Skeletal muscle tissue (tissue), 4 donors: ENCODE data around the gene KNTC1. TPM values are rescaled to one million over a fixed set of nuclear protein-coding genes. Genes with fewer than 3 reads are reported as not detected.
"Not testable (repeated sequence)": the region's sequence is repeated elsewhere in the genome, so short reads cannot be mapped to it uniquely, and the experiment has no call there.

Source experiments
- H3K27ac ChIP-seq: one replicate; pipeline ENCODE4 v1.7.0; 2013; ENCODE audit warnings: mild to moderate bottlenecking, low read depth, low read length, inconsistent platforms
- H3K27me3 ChIP-seq, 3 donors: one replicate each; pipeline ENCODE4 v1.7.0; 2013; ENCODE audit warnings: low read length in 3 of 3; ENCODE audit not compliant: control insufficient read depth in 3 of 3, insufficient read depth in 3 of 3
- H3K36me3 ChIP-seq, 3 donors: one replicate each; pipeline ENCODE4 v1.7.0; 2013; ENCODE audit warnings: low read length in 3 of 3; ENCODE audit not compliant: control insufficient read depth in 3 of 3, insufficient read depth in 3 of 3
- H3K4me1 ChIP-seq, 3 donors: one replicate each; pipeline ENCODE4 v1.7.0; 2013; ENCODE audit warnings: low read length in 3 of 3, mild to moderate bottlenecking in 3 of 3; ENCODE audit not compliant: control insufficient read depth in 3 of 3, insufficient read depth in 3 of 3
- H3K4me3 ChIP-seq, 3 donors: one replicate each; pipeline ENCODE4 v1.7.0; 2013; ENCODE audit warnings: low read length in 3 of 3
- H3K9ac ChIP-seq, 3 donors: one replicate each; pipeline ENCODE4 v1.7.0; 2013; ENCODE audit warnings: low read length in 3 of 3, mild to moderate bottlenecking in 3 of 3, moderate library complexity in 2 of 3, low read depth in 1 of 3
- H3K9me3 ChIP-seq, 3 donors: one replicate each; pipeline ENCODE4 v1.7.0; 2013; ENCODE audit warnings: low read length in 3 of 3; ENCODE audit not compliant: control insufficient read depth in 3 of 3
- total RNA-seq: library from RNA; depleted of rRNA; stranded (reverse); fragments of >200 nt; gene quantifications from one replicate; pipeline ENCODE4 v1.2.3, GENCODE V29; 2014
- donor health status: Osteomylitis.

Gene KNTC1
- total RNA-seq, 1 donor from 2014 or later = 18.8 TPM

DNA sequence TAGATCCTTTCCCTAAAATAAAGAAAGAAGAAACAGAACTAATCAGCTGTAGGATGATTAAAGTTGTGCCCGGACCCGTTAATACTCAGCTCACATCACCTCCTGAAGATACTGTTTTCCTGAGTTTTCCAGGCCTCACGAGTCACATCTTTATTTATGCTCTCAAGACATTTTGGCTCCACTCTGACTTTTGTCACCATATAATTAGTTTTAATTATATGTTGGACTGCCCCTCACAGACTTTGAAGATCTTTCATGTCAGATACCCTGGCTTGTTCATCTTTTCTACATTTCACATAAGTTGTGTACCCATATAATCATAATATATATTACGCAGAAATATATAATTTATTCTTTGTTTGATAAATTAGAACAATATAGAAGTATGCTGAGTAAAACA lies 88.7 kb downstream of the KNTC1 start:
- Histone ChIP-seq H3K27ac (no peak overlapping the region), H3K9me3 (no peaks in the 10 kb centered on the region), H3K36me3 (peaks cover 0 to 13% (median 12%) of the 10 kb centered on the region in 3 donors), H3K9ac (no peak overlapping the region), H3K4me1 (no peaks in the 10 kb centered on the region), H3K4me3 (no peak overlapping the region), H3K27me3 (no peaks in the 10 kb centered on the region)

- Histone ChIP-seq H3K27me3 (no peaks in the 10 kb centered on the region), H3K4me1 (no peaks in the 10 kb centered on the region), H3K36me3 (no peaks in the 10 kb centered on the region)
These were observed 108.4 kb downstream of the KNTC1 start for GRCh38 chr12:122635471-122635870.

GRCh38 chr12:122643207-122643805 lies 116.3 kb downstream of the KNTC1 start:
- H3K36me3 ChIP-seq = no peaks in the 10 kb centered on the region
- no peak overlapping the region for H3K9ac ChIP-seq
- no peaks in the 10 kb centered on the region for H3K4me1 ChIP-seq
- no peaks in the 10 kb centered on the region for H3K27me3 ChIP-seq
- no peak overlapping the region for H3K4me3 ChIP-seq
- no peaks in the 10 kb centered on the region for H3K9me3 ChIP-seq
- no peak overlapping the region for H3K27ac ChIP-seq

More at GRCh38 chr12:122635471-122635870, 108.4 kb downstream of the KNTC1 start:
- Histone ChIP-seq H3K9ac (no peak overlapping the region), H3K4me3 (no peak overlapping the region), H3K9me3 (no peaks in the 10 kb centered on the region), H3K27ac (no peak overlapping the region)

DNA sequence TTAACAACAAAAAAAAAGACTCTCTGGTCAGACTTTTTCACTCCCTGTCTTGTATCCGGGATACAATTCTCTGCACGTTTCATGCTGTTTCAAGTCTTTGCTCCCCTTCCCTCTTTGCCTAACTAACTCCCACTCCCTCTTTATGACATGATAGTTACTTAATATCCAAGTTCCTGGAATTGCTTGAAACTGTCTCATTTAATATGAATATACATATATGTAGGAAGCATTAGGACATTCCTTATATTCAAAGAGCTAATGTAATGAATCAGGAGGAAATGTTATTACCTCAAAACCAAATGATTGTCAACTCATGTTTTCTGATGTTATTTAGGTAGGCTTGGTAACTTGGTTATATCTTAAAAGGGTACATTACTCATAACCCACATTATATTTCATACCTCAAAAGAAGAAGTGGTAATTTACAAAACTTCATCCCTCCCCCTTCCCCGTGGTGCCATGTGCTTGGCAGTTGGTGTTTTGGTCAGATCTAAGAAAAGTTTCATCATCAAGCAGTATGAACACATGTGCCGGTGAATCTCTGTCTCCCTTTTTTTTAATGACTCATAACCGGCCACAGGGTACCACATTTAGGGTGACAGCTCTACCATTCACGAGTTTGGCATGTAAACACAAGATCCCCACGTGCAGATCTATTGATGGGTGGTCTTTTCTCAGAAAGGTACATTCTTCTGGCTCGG lies 119.6 kb downstream of the KNTC1 start:
- Histone ChIP-seq H3K9ac (no peak overlapping the region), H3K9me3 (no peaks in the 10 kb centered on the region), H3K27me3 (no peaks in the 10 kb centered on the region), H3K27ac (no peak overlapping the region), H3K4me3 (no peak overlapping the region), H3K36me3 (no peaks in the 10 kb centered on the region), H3K4me1 (no peaks in the 10 kb centered on the region)

DNA sequence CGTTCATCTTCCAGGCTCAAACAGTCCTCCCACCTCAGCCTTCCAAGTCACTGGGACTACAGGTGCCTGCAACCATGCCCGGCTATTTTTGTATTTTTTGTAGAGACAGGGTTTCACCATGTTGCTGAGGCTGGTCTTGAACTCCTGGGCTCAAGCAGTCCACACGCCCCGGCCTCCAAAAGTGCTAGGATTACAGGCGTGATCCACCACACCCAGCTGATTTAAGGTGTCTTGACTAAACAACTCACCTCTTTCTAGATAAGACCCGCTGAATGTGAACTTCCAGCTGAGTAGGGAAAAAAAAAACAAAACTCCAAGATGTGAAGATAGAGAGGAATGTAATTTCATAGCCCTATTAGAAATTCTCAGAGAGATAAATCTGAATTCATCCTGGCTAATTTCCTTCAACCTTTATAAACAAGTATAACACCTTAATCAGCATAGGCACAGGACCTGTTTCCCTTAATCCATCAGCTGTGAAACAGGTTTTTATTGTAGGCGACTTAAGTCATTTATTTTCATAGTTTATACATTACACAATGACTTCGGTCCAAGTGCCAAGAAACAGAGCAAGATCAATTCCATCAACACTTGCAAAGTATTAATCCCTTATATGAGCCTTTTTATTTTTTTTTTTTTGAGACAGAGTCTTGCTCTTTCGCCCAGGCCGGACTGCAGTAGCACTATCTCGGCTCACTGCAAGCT lies 124.6 kb downstream of the KNTC1 start:
- Histone ChIP-seq H3K9ac (no peak overlapping the region), H3K9me3 (no peaks in the 10 kb centered on the region), H3K4me1 (no peaks in the 10 kb centered on the region), H3K27ac (no peak overlapping the region), H3K4me3 (no peak overlapping the region), H3K36me3 (no peaks in the 10 kb centered on the region), H3K27me3 (no peaks in the 10 kb centered on the region)

GRCh38 chr12:122653291-122653690 lies 126.2 kb downstream of the KNTC1 start:
- H3K4me1 ChIP-seq, H3K9me3 ChIP-seq, H3K27ac ChIP-seq, H3K27me3 ChIP-seq, H3K4me3 ChIP-seq, H3K9ac ChIP-seq, H3K36me3 ChIP-seq: not testable (repeated sequence)

DNA sequence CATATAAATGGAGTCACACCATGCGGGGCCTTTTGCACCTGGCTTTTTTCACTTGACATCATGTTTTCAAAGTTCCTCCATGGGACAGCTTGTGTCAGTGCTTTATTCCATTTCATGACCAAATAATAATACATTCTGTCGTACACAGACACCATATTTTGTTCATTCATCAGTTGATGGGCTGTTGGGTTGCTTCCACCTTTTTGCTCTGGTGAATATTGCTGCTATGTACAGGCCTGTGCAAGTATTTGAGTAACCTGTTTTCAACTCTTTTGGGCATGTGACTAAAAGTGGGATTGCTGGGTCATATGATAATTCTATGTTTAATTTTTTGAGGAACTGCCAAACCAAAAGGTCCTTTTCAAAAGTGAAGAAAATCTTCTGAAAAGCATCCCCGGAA lies 129.2 kb downstream of the KNTC1 start:
- no peaks in the 10 kb centered on the region for H3K9me3 ChIP-seq
- H3K9ac ChIP-seq = no peak overlapping the region
- no peak overlapping the region for H3K27ac ChIP-seq
- no peak overlapping the region for H3K4me3 ChIP-seq
- no peaks in the 10 kb centered on the region for H3K36me3 ChIP-seq
- no peaks in the 10 kb centered on the region for H3K27me3 ChIP-seq
- H3K4me1 ChIP-seq = peaks cover 0 to 2% (median 0%) of the 10 kb centered on the region in 3 donors

DNA sequence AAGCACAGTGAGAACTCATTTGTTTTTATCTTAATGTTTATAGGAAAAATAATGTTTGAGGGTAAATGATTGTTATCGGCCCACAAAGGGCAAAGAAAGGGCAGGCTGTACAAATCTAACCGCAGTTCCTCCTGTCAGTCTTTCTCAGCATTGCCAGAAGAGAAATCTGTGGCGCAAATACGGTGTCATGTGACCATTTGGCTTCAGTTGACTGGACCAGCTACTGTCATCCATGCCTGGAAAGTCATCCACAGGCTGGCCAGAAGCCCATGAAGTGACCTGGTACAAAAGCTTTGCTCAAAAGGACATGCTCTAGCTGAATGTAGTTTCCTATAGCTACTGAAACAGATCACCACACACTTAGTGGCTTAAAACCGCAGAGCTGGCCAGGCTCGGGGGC lies 132.5 kb downstream of the KNTC1 start:
- no peaks in the 10 kb centered on the region for H3K36me3 ChIP-seq
- H3K27ac ChIP-seq = no peak overlapping the region
- H3K4me1 ChIP-seq = peaks cover 0 to 2% (median 0%) of the 10 kb centered on the region in 3 donors
- no peaks in the 10 kb centered on the region for H3K27me3 ChIP-seq
- no peak overlapping the region for H3K4me3 ChIP-seq
- H3K9ac ChIP-seq = no peak overlapping the region
- H3K9me3 ChIP-seq = no peaks in the 10 kb centered on the region

GRCh38 chr12:122661246-122661645 lies 134.2 kb downstream of the KNTC1 start:
- Histone ChIP-seq H3K27me3 (peaks cover 0 to 3% (median 0%) of the 10 kb centered on the region in 3 donors), H3K36me3 (no peaks in the 10 kb centered on the region), H3K4me1 (peaks cover 0 to 2% (median 0%) of the 10 kb centered on the region in 3 donors), H3K27ac (no peak overlapping the region), H3K4me3 (no peak overlapping the region), H3K9ac (no peak overlapping the region), H3K9me3 (no peaks in the 10 kb centered on the region)

- no peak overlapping the region for H3K4me3 ChIP-seq
- no peaks in the 10 kb centered on the region for H3K9me3 ChIP-seq
- no peak overlapping the region for H3K9ac ChIP-seq
- no peaks in the 10 kb centered on the region for H3K36me3 ChIP-seq
- H3K27ac ChIP-seq = no peak overlapping the region
- peaks cover 0 to 3% (median 0%) of the 10 kb centered on the region in 3 donors for H3K27me3 ChIP-seq
- peaks cover 0 to 2% (median 0%) of the 10 kb centered on the region in 3 donors for H3K4me1 ChIP-seq
These were observed 134.9 kb downstream of the KNTC1 start for GRCh38 chr12:122661938-122662337.
